ENCODE data around the gene APEH. TPM values are rescaled to one million over a fixed set of nuclear protein-coding genes. Genes with fewer than 3 reads are reported as not detected.
A peak's percentile ranks its signal among the peaks of the same experiment; 100 is the strongest.

The APEH gene
- total and polyA plus RNA-seq, 2 of the 13 experiments (the other 11 are each of a cell fraction or from before 2014, with no cell fraction given), result 116 to 130 TPM

GRCh38 chr3:49664300-49664699 lies 9.9 kb upstream of the APEH start (continued):
- TF ChIP-seq PHB2 (IDR thresholded peaks at IDR 0.05; ENCODE audit: partially characterized antibody) (no peak), LBX2 (CRISPR knock-in tag; IDR thresholded peaks at IDR 0.05; ENCODE audit: borderline replicate concordance) (no peak), CBX1 (IDR thresholded peaks at IDR 0.05; ENCODE audit: low read depth) (no peak), BCLAF1 (IDR thresholded peaks at IDR 0.05) (no peak), ZSCAN21 (CRISPR knock-in tag; IDR thresholded peaks at IDR 0.05; ENCODE audit: borderline replicate concordance) (no peak), ATAD3A (CRISPR knock-in tag; IDR thresholded peaks at IDR 0.05) (no peak)

GRCh38 chr3:49665822-49666519 lies 8.2 kb upstream of the APEH start:
- H3K36me3 ChIP-seq (replicated peaks in 1 of 2; ENCODE audit: control insufficient read depth in 1 of 2, insufficient read depth in 2 of 2, low read length in 2 of 2), result no peaks in the 10 kb centered on the region
- peak overlapping the region; percentile 76 for H3K4me2 ChIP-seq (ENCODE audit: low read depth, low read length)
- peak overlapping the region in 1 of 3 experiments; percentile 49; a peak in 1 of 6 replicates for H3K4me3 ChIP-seq (replicated peaks in 1 of 3; ENCODE audit: insufficient read depth in 1 of 3, low read depth in 2 of 3, low read length in 3 of 3)
- POLR2A ChIA-PET, result interaction anchor here (0.7 to 3.0 kb wide), 9 partner anchors 78 to 342 kb away, joined by 3 to 34 read pairs (median 8); partner anchors contain the start of genes BSN and DAG1
- no peaks in the 10 kb centered on the region for H3K9me3 ChIP-seq (ENCODE audit: low read length)
- FAIRE-seq (peak; percentile 63), ATAC-seq (peak; percentile 72), DNase-seq (ENCODE audit: low spot score) (peak; percentile 54)
- BruUV-seq (replicated peaks), result TSS peak; percentile 40
- intact Hi-C loops (cut with micrococcal nuclease; ENCODE audit: unreplicated experiment), result loop anchor here (5.0 kb wide), 1 partner anchor 79 kb away; no protein-coding TSS in a partner anchor
- peak overlapping the region; percentile 54 for H3K9ac ChIP-seq (ENCODE audit: insufficient read depth, low read depth, low read length)
- no peaks in the 10 kb centered on the region for H3K27me3 ChIP-seq (ENCODE audit: control insufficient read depth in 1 of 2, insufficient read depth in 2 of 2, low read length in 2 of 2)
- CTCF ChIA-PET (ENCODE audit: low intra/inter-chr PET ratio, low total read pairs), result interaction anchor here (1.1 kb wide), 1 partner anchor 127 kb away, joined by 3 read pairs; no protein-coding TSS in a partner anchor
- H2AFZ ChIP-seq (ENCODE audit: low read length), result no peak overlapping the region
- 42% methylated on average over 3 of the region's 6 CpGs for WGBS (ENCODE audit: low lambda C conversion rate)
- no peaks in the 10 kb centered on the region for H3K79me2 ChIP-seq (ENCODE audit: insufficient read depth, low read length)
- in situ Hi-C loops (cut with HindIII; ENCODE audit: extremely low pct_ligation_motif_present, low pct_unique_long_range_greater_than_20kb), result no loop called here
- peak overlapping the region; percentile 74 for H3K27ac ChIP-seq (ENCODE audit: extremely low read length, insufficient read depth, low read length)
- no peaks in the 10 kb centered on the region for H4K20me1 ChIP-seq (ENCODE audit: insufficient read depth, low read length)
- peaks cover 72% of the 10 kb centered on the region for H3K4me1 ChIP-seq (ENCODE audit: insufficient read depth, low read length)
- no peak for TF ChIP-seq ZNF280D (CRISPR knock-in tag; IDR thresholded peaks at IDR 0.05)
- no peak for TF ChIP-seq ZNF296 (CRISPR knock-in tag; conservative IDR thresholded peaks at IDR 0.05)
- TF ChIP-seq HNRNPH1 (optimal IDR thresholded peaks at IDR 0.05; ENCODE audit: low read depth, low read length), result no peak
- no peak for TF ChIP-seq RNF219 (CRISPR knock-in tag; IDR thresholded peaks at IDR 0.05)
- TF ChIP-seq NR2F6 (IDR thresholded peaks at IDR 0.05), result peak; percentile 62; the same call in 1 of the 2 replicates
- peak; percentile 87 for TF ChIP-seq NR2F6 (CRISPR knock-in tag; IDR thresholded peaks at IDR 0.05)
- TF ChIP-seq EED (CRISPR knock-in tag; IDR thresholded peaks at IDR 0.05), result 0 out of 2 replicates have a peak, but pooled peaks have one; percentile 61
